Measurements from ENCODE around the gene TRAF3.

TRAF3 gene, protein sequence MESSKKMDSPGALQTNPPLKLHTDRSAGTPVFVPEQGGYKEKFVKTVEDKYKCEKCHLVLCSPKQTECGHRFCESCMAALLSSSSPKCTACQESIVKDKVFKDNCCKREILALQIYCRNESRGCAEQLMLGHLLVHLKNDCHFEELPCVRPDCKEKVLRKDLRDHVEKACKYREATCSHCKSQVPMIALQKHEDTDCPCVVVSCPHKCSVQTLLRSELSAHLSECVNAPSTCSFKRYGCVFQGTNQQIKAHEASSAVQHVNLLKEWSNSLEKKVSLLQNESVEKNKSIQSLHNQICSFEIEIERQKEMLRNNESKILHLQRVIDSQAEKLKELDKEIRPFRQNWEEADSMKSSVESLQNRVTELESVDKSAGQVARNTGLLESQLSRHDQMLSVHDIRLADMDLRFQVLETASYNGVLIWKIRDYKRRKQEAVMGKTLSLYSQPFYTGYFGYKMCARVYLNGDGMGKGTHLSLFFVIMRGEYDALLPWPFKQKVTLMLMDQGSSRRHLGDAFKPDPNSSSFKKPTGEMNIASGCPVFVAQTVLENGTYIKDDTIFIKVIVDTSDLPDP

DNA sequence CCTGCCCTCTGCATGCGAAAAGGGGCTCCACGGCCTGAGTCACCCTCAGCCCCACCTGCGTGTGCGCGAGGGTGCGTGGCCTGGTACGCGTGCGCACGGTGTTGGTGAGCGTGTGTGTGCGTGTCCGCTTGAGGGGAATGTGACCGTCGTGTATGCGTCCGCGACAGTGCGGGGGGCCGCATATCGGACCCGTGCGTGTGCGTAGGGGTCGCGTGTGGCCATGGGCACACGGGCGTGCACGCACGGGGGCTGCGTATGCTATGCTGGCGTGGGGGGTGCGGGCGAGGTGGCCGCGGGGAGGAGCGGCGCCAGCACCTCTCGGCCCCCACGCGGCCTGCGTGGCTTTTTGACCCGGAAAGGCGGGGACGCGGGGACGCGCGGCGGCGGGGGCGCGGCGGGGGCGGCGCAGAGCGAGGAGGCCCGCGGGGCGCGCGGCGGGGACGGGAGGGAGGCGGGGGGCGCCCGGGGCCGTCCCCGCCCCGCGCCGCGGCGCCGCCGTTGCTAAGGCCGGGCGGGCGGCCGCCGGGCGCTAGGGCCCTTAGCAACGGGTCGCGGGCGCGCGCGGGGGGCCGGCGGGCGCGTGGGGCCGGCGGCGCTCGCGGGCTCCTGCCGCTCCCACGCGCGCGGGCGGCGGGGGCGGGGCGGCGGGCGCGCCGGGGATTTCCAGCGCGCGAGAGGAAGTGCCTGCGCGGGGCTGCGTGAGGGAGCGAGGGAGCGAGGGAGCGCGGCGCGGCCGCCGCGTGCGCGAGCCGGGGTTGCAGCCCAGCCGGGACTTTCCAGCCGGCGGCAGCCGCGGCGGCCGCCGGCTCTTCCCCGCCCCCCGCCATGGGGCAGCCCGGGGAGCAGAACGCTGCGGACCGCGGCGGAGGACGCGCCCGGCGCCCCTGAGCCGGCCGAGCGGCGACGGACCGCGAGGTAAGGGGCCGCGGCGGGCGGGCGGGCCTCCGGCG, at the start of gene TRAF3:
TRAF3 (plus strand) TSS at position 689 of the 950 bp plus-strand sequence. CDS start 92,753 bp downstream, outside the sequence.
- DNase-seq (ENCODE audit: low read depth in 2 of 2), result peak; percentile 73 to 78

GRCh38 chr14:102728501-102728900, 48.7 kb upstream of the TRAF3 start:
- DNase-seq (ENCODE audit: low read depth in 2 of 2), result no peak

DNA sequence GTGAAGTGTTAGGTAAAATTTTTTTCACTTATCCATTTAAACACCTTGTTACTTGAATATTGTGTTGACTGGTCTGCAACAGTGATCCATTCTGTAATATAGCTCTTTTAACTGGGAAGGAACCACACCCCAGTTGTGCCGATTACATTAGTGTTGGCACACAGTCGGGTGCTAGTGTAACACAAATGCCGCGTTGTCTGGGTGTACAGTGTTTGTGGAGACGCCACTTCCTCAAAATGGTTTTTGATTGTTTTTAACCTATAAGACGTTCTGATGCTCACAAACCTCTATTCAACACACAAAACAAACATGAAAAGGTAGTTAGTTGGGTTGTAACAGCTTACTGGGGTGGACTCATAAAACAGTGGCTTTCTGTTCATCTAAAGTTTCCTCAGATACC, 48.0 kb upstream of the TRAF3 start:
- no peak for DNase-seq (ENCODE audit: low read depth in 2 of 2)

DNA sequence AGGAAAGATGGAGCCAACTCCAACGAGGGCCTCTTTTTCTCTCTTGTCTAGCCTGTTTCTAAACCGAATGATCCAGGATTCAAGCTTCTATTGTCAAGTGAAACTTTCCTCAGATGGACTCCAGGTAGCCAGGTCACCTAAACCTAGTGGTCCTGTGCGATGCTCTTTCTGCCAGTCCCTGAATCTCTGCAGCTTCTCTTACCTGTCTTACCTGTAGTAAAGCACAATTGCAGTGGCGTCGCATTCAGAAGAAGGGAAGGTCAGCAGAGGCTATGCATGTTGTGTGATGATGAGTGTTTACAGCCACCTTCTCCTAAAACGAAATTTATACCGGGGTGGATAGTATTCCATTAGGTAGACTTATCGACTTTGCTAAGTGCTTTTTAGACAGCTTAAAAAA, 47.4 kb upstream of the TRAF3 start:
- no peak for DNase-seq (ENCODE audit: low read depth in 2 of 2)

DNA sequence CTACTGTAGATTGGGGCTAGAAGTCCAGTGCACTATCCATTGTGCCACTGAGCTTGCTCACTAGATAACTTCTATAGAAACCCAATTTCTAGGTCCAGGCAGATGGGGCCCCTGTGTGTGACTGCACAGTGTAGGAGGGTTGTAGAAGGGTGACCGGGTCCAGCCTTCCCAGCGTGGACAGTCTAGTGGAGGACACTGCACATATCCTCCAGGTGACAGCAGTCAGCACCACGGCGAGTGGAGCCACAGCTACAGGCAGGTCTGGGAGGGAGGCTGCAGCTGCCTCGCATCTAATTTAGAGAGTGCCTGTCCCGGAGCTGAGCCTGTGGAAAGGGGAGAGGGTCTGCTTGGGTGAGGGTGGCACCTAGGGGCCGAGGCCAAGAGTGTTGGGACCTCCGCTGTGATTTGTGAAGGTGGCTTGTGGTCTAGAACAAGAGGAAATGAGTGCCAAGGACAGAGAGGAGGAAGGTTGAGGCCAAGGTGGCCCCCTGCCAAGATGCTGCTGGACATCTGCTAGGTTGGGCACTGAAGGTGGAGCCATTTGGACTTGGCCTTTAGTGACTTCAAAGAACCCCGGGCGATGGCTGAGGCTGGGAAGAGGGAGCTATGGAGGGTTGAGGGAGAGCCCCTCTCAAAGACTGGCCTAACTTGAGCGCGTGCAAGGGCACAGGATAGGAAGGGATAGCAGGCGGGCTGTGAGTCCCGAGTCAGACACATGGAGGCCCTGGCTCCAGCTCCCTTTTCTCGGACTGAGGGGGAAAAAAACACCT, 46.0 kb upstream of the TRAF3 start:
- no peak for DNase-seq (ENCODE audit: low read depth in 2 of 2)

GRCh38 chr14:102731871-102732800, 45.1 kb upstream of the TRAF3 start:
- no peak for DNase-seq (ENCODE audit: low read depth in 2 of 2)

- no peak for DNase-seq (ENCODE audit: low read depth in 2 of 2)
These were observed 44.3 kb upstream of the TRAF3 start for GRCh38 chr14:102732924-102733323.

DNA sequence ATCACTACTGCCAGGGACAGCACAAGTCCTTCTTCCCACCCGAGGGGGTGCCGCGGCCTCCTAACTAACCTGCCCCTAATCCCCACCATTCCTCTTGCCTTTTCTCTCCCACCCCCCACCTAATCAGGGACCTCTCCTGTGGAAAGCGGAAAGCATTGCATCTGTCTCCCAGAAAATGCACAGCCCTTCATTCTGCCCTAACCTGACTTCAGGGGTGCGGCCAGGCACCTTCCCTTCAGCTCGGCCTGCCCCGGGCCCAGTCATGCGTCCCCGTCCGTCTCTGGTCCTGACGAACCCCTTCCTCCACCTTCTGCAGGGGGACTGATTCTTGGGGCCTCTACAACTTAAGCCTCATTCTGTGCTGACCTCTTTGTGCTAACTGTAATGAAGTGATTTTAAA, 43.9 kb upstream of the TRAF3 start:
- no peak for DNase-seq (ENCODE audit: low read depth in 2 of 2)

DNA sequence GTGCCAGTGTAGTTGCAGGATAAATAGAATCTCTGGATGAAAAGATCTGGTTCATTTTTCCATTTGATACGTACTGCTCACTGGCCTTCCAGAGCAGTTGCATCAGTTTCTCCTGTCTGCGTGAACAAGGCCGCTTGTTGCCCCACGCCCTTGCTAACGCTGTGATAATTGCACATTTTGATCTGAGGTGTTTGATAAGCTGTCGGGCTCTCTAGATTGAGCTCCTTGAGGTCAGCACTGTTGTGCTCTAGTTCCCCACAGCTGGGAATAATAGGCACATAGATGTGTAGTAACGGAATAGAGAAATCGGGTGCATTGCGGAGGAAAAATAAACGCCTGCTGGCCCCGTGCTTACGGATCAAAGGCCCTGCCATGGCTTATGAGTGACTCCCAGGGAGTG, 42.8 kb upstream of the TRAF3 start:
- no peak for DNase-seq (ENCODE audit: low read depth in 2 of 2)

GRCh38 chr14:102736956-102737355, 40.3 kb upstream of the TRAF3 start:
- DNase-seq (ENCODE audit: low read depth in 2 of 2), result no peak

- DNase-seq (ENCODE audit: low read depth in 2 of 2), result no peak
These were observed 39.6 kb upstream of the TRAF3 start for GRCh38 chr14:102737402-102738372.

- DNase-seq (ENCODE audit: low read depth in 2 of 2), result no peak
These were observed 38.7 kb upstream of the TRAF3 start for GRCh38 chr14:102738373-102739189.

DNA sequence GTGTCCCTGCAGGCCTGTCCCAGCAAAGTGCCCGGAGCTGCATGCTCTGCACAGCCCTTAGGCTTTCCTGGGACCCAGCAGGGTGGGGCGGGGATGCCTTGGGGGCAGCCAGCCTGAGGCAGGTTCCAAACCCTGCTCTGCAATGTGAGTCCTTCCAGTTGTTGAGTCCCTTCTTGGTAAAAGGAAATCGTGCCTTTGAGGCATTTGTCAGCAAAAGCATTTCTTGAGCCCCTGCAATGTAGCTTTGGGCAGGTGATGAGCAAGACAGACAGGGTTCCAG, 38.1 kb upstream of the TRAF3 start:
- no peak for DNase-seq (ENCODE audit: low read depth in 2 of 2)

DNA sequence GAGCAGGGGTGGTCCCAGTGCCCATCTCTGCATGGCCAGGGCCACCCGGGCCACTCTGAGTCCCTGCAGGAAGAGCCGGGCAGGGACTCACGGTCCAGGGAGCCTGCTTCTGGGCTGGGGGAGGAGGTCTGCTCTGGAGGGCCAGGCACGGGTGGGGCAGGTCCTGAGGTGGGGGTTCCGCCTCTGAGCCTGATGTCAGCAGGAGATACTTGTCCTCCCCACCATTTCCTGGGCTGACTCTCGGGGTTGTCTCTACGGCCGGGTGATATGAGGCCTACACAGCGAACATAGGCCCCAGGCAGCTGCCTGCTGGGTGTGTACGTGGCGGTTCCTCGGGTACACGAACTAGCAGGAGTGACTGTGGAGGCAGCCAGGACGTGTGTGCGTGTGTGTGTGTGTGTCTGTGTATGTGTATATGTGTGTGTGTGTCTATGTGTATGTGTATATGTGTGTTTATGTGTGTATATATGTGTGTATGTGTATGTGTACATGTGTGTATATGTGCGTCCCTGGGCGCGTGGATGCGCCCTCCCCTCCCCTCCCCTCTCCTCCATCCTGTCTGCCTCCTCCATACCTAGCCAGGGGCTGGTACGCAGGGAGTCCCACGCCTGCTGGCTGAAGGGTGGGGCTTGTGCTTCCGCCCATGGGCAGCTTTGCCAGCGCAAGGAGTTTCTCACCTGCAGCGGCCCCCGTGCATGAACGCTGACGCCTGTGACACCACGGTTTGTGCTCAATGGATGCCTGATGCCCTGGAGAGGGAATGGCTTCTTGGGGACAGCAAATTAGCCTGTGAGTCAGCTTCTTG, 30.4 kb upstream of the TRAF3 start:
- no peak for DNase-seq (ENCODE audit: low read depth in 2 of 2)

GRCh38 chr14:102748806-102749205, 28.4 kb upstream of the TRAF3 start:
- no peak for DNase-seq (ENCODE audit: low read depth in 2 of 2)

- DNase-seq (ENCODE audit: low read depth in 2 of 2), result no peak
These were observed 27.6 kb upstream of the TRAF3 start for GRCh38 chr14:102749393-102750305.

- no peak for DNase-seq (ENCODE audit: low read depth in 2 of 2)
These were observed 26.9 kb upstream of the TRAF3 start for GRCh38 chr14:102750376-102750775.
